Suprapubic skin (tissue), 3 donors: Measurements from ENCODE around the gene BTBD2.

Experiments
- POLR2A ChIP-seq, 2 donors: fragments of 450-650 bp; IDR thresholded peaks; one replicate each; pipeline ENCODE4 v1.6.1; 2017; ENCODE audit warnings: antibody characterized with exemption in 2 of 2, mild to moderate bottlenecking in 2 of 2, moderate library complexity in 2 of 2
- TF ChIP-seq, protein P1 (sequence below), 2 donors: fragments of 200-600 bp in 1 of 2; fragments of 450-650 bp in 1 of 2; sonication (generic) in 1 of 2; IDR thresholded peaks; one replicate each; pipeline ENCODE4 v1.5.1; 2016 to 2019; ENCODE audit warnings: antibody characterized with exemption in 2 of 2, mild to moderate bottlenecking in 1 of 2, moderate library complexity in 1 of 2

DNA sequence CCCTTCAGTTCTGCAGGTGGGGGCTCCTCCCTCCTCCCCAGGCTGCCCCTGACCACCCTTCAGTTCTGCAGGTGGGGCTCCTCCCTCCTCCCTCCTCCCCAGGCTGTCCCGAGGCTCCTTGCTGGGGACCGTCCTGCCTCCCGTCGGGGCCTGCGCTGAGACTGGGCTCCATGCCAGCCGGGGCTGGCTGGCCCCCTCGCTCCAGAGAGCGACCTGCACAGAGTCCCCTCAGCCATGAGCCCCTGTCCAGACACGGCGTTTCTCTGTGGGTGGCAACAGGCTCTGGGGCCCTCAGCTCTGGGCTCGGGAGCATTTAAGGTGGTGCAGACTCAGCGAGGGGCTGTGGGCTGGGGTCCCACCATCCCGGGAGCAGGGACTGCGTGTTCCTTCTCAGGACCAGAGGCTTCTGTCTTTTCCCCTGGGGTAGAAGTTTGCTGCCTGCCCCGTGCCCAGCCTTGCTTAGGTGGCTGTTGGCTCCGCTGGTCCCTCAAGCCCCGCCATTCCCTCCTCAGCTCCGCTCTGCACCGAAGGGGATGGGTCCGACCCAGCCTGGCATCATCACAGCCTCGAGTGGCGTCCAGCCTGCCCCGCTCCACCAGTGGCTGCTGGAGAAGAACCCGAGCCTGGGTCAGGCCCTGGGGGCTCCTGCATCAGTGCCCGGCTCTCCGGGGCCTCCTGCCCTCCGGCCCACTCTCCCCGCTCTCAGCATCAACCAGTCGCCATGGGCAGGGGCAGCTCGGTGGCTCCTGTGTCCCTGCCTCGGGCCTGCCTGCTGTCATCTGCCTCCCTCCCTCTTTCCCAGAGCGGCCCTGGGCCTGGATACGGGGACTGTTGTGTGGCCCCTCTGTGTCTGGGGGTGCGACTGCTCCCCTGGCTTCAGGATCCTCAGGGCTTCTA, 47.0 kb downstream of the BTBD2 start:
- TF ChIP-seq, protein P1, sequence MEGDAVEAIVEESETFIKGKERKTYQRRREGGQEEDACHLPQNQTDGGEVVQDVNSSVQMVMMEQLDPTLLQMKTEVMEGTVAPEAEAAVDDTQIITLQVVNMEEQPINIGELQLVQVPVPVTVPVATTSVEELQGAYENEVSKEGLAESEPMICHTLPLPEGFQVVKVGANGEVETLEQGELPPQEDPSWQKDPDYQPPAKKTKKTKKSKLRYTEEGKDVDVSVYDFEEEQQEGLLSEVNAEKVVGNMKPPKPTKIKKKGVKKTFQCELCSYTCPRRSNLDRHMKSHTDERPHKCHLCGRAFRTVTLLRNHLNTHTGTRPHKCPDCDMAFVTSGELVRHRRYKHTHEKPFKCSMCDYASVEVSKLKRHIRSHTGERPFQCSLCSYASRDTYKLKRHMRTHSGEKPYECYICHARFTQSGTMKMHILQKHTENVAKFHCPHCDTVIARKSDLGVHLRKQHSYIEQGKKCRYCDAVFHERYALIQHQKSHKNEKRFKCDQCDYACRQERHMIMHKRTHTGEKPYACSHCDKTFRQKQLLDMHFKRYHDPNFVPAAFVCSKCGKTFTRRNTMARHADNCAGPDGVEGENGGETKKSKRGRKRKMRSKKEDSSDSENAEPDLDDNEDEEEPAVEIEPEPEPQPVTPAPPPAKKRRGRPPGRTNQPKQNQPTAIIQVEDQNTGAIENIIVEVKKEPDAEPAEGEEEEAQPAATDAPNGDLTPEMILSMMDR (IDR thresholded peaks at IDR 0.05): no peak
- TF ChIP-seq POLR2A (IDR thresholded peaks at IDR 0.05): no peak
